Lung (tissue), 12 donors: ENCODE data around the gene SPATC1L. TPM values are rescaled to one million over a fixed set of nuclear protein-coding genes. Genes with fewer than 3 reads are reported as not detected.

Experiments
- ATAC-seq: fragments of 200-7000 bp; cut with Tn5 transposase; one replicate; pipeline ENCODE4 v1.9.1; 2020; ENCODE audit warnings: moderate number of reproducible peaks; ENCODE audit not compliant: insufficient read depth, low FRiP score
- DNase-seq, 3 donors: peaks; one replicate each; pipeline ENCODE4 v3.0.0-alpha.2; 2013 to 2017
- H3K27ac ChIP-seq, 2 donors: one replicate each; pipeline ENCODE4 v1.5.1; 2013; ENCODE audit warnings: mild to moderate bottlenecking in 2 of 2, moderate library complexity in 2 of 2, control low read depth in 1 of 2, inconsistent platforms in 1 of 2, low read depth in 1 of 2, low read length in 1 of 2
- H3K27me3 ChIP-seq, 3 donors: one replicate each; pipeline ENCODE4 v1.5.1; 2013; ENCODE audit warnings: low read length in 2 of 3; ENCODE audit not compliant: control insufficient read depth in 3 of 3, insufficient read depth in 3 of 3
- H3K36me3 ChIP-seq, 4 donors: one replicate each; pipeline ENCODE4 v1.5.1; 2013; ENCODE audit warnings: low read length in 4 of 4, mild to moderate bottlenecking in 1 of 4, moderate library complexity in 1 of 4; ENCODE audit not compliant: control insufficient read depth in 4 of 4, insufficient read depth in 4 of 4
- H3K4me1 ChIP-seq, 5 donors: one replicate each; pipeline ENCODE4 v1.5.1; 2013; ENCODE audit warnings: low read length in 5 of 5, mild to moderate bottlenecking in 2 of 5, moderate library complexity in 1 of 5; ENCODE audit not compliant: control insufficient read depth in 5 of 5, insufficient read depth in 5 of 5
- H3K4me3 ChIP-seq: one replicate; pipeline ENCODE4 v1.5.1; 2013; ENCODE audit warnings: mild to moderate bottlenecking, control low read depth, moderate library complexity
- H3K9ac ChIP-seq, 2 donors: one replicate each; pipeline ENCODE4 v1.5.1; 2013; ENCODE audit warnings: low read length in 2 of 2, control low read depth in 1 of 2; ENCODE audit not compliant: insufficient read depth in 1 of 2
- H3K9me3 ChIP-seq, 4 donors: one replicate each; pipeline ENCODE4 v1.5.1; 2013; ENCODE audit warnings: low read length in 3 of 4, mild to moderate bottlenecking in 1 of 4, moderate library complexity in 1 of 4; ENCODE audit not compliant: control insufficient read depth in 4 of 4, insufficient read depth in 3 of 4
- WGBS, 2 donors: extraction: QIAGEN DNeasy Blood & Tissue Kit; methylation state at CpG; one replicate each; pipeline ENCODE4 v1.1.7; 2013; 5-methylcytosine and 5-hydroxymethylcytosine counted together
- polyA plus RNA-seq, 2 donors: library from polyadenylated mRNA; stranded (reverse); fragments of 200-250 nt; gene quantifications; one replicate each; pipeline ENCODE4 v1.2.1, GENCODE V29; 2013
- total RNA-seq, 2 donors: library from RNA; depleted of rRNA in 1 of 2; stranded (reverse); fragments of >200 nt in 1 of 2; gene quantifications; one replicate each; pipeline ENCODE4 v1.2.1, GENCODE V29; 2014 to 2021
- TF ChIP-seq, protein P1 (sequence below): IDR thresholded peaks from 2 replicates; pipeline ENCODE4 v1.5.1; 2012; ENCODE audit warnings: mild to moderate bottlenecking; ENCODE audit errors: control extremely low read depth, extremely low read depth
- donor health status: control.
- donor health status: control.
- donor health status: Bipolar disorder and iron deficiency.
- donor health status: healthy.
- donor health status: DM: yes; HTN: yes; CAD: no.

Gene SPATC1L
- total and polyA plus RNA-seq, 4 donors, result 6.6 to 15.6 (median 11.0) TPM

GRCh38 chr21:46114963-46115362 lies 69.3 kb downstream of the SPATC1L start:
- Histone ChIP-seq H3K36me3 (peaks cover 6 to 56% (median 36%) of the 10 kb centered on the region in 4 donors), H3K9ac (no peak overlapping the region), H3K4me1 (peaks cover 0 to 3% (median 0%) of the 10 kb centered on the region in 5 donors), H3K4me3 (no peak overlapping the region), H3K27me3 (no peaks in the 10 kb centered on the region), H3K9me3 (peaks cover 0 to 10% (median 4%) of the 10 kb centered on the region in 4 donors), H3K27ac (no peak overlapping the region)
- TF ChIP-seq, protein P1, sequence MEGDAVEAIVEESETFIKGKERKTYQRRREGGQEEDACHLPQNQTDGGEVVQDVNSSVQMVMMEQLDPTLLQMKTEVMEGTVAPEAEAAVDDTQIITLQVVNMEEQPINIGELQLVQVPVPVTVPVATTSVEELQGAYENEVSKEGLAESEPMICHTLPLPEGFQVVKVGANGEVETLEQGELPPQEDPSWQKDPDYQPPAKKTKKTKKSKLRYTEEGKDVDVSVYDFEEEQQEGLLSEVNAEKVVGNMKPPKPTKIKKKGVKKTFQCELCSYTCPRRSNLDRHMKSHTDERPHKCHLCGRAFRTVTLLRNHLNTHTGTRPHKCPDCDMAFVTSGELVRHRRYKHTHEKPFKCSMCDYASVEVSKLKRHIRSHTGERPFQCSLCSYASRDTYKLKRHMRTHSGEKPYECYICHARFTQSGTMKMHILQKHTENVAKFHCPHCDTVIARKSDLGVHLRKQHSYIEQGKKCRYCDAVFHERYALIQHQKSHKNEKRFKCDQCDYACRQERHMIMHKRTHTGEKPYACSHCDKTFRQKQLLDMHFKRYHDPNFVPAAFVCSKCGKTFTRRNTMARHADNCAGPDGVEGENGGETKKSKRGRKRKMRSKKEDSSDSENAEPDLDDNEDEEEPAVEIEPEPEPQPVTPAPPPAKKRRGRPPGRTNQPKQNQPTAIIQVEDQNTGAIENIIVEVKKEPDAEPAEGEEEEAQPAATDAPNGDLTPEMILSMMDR, result no peak
- WGBS, 2 donors, result 85 to 87% methylated on average over 4 of the region's 4 CpGs
- DNase-seq (no peak), ATAC-seq (no peak)

DNA sequence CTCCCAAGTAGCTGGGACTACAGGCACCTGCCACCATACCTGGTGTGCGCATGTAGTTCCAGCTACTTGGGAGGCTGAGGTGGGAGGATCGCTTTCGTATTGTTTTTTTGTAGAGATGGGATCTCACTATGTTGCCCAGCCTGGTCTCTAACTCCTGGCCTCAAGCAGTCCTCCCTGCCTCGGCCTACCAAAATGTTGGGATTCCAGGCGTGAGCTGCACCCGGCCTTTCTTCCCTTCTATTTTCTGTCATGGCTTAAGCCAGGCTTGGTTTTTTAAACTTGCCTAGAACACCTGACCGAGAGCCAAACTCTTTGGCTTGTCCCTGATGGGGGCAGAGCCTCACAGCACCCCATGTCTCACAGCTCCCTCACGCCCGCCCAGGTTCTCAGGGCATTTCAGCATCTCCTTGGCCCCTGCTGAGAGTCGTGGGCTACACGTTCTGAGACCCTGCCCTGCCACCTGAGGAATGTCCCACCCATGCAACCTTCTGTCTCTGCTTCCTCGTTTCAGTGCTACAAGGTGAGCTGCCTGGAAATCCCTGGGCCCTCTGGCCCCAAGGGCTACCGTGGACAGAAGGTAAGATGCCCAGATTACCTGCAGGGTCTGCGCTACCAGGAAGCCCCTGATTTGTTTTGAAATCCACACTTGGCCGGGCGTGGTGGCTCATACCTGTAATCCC lies 70.6 kb downstream of the SPATC1L start:
- Histone ChIP-seq H3K9ac (no peak overlapping the region), H3K27me3 (no peaks in the 10 kb centered on the region), H3K36me3 (peaks cover 6 to 49% (median 30%) of the 10 kb centered on the region in 4 donors), H3K27ac (no peak overlapping the region), H3K9me3 (peaks cover 0 to 10% (median 4%) of the 10 kb centered on the region in 4 donors), H3K4me3 (no peak overlapping the region), H3K4me1 (peaks cover 0 to 5% (median 0%) of the 10 kb centered on the region in 5 donors)
- TF ChIP-seq, protein P1, result no peak
- 96% methylated on average over 16 of the region's 16 CpGs for WGBS, 2 donors
- DNase-seq (no peak), ATAC-seq (no peak)

GRCh38 chr21:46112725-46113215 lies 71.5 kb downstream of the SPATC1L start:
- no peak for ATAC-seq
- WGBS, 2 donors, result 93 to 96% methylated on average over 18 to 20 of the region's 20 CpGs

More at GRCh38 chr21:46112725-46113215, 71.5 kb downstream of the SPATC1L start:
- H3K4me3 ChIP-seq, result no peak overlapping the region
- H3K9me3 ChIP-seq, result peaks cover 0 to 10% (median 6%) of the 10 kb centered on the region in 4 donors
- TF ChIP-seq, protein P1, result no peak
- peaks cover 0 to 5% (median 0%) of the 10 kb centered on the region in 5 donors for H3K4me1 ChIP-seq
- DNase-seq, result no peak
- no peaks in the 10 kb centered on the region for H3K27me3 ChIP-seq
- no peak overlapping the region for H3K9ac ChIP-seq
- no peak overlapping the region for H3K27ac ChIP-seq
- H3K36me3 ChIP-seq, result peaks cover 6 to 45% (median 28%) of the 10 kb centered on the region in 4 donors
